HG03378 (cell line): ENCODE results near the gene XYLT2.
"Not testable (repeated sequence)": the region's sequence is repeated elsewhere in the genome, so short reads cannot be mapped to it uniquely, and the experiment has no call there.

Experiments used
- ATAC-seq: cut with Tn5 transposase; IDR thresholded peaks from one replicate; pipeline ENCODE4 v1.9.1; 2021; ENCODE audit warnings: mild to moderate bottlenecking, moderate library complexity; ENCODE audit not compliant: unreplicated experiment

Gene XYLT2

GRCh38 chr17:50319306-50320004 is 26.5 kb upstream of the XYLT2 start:
- no peak for ATAC-seq

GRCh38 chr17:50322271-50322670 is 23.7 kb upstream of the XYLT2 start:
- ATAC-seq, result no peak

- no peak for ATAC-seq
Measured at GRCh38 chr17:50323060-50323459, 22.9 kb upstream of the XYLT2 start.

GRCh38 chr17:50325906-50326305 is 20.0 kb upstream of the XYLT2 start:
- ATAC-seq, result no peak

- no peak for ATAC-seq
Measured at GRCh38 chr17:50326831-50327364, 19.0 kb upstream of the XYLT2 start.

GRCh38 chr17:50328363-50329325 is 17.3 kb upstream of the XYLT2 start:
- no peak for ATAC-seq

- no peak for ATAC-seq
Measured at GRCh38 chr17:50329716-50330115, 16.2 kb upstream of the XYLT2 start.

- ATAC-seq, result no peak
Measured at GRCh38 chr17:50330151-50330775, 15.7 kb upstream of the XYLT2 start.

GRCh38 chr17:50331085-50331791 is 14.7 kb upstream of the XYLT2 start:
- ATAC-seq, result no peak

- no peak for ATAC-seq
Measured at GRCh38 chr17:50332196-50332595, 13.7 kb upstream of the XYLT2 start.

- ATAC-seq, result not testable (repeated sequence)
Measured at GRCh38 chr17:50333291-50334057, 12.5 kb upstream of the XYLT2 start.

GRCh38 chr17:50337956-50338355 is 8.0 kb upstream of the XYLT2 start:
- no peak for ATAC-seq

- no peak for ATAC-seq
Measured at GRCh38 chr17:50338645-50339044, 7.3 kb upstream of the XYLT2 start.

GRCh38 chr17:50339381-50339780 is 6.5 kb upstream of the XYLT2 start:
- ATAC-seq, result no peak

GRCh38 chr17:50344731-50345365 is 1.1 kb upstream of the XYLT2 start:
- ATAC-seq, result no peak

- ATAC-seq, result no peak
Measured at GRCh38 chr17:50346313-50347116, 589 bp downstream of the XYLT2 start.

- no peak for ATAC-seq
Measured at GRCh38 chr17:50347117-50347893, 1.4 kb downstream of the XYLT2 start.

- no peak for ATAC-seq
Measured at GRCh38 chr17:50347894-50348291, 2.0 kb downstream of the XYLT2 start.
